Loucy (cell line): ENCODE measurements around the gene OIT3.

Experiments used
- H2AFZ ChIP-seq: fragments of 200-600 bp; sonication (generic); 2 replicates; pipeline ENCODE4 v1.6.0; 2016; ENCODE audit warnings: antibody characterized with exemption, mild to moderate bottlenecking, low read length, moderate library complexity
- H3F3A ChIP-seq: fragments of 200-600 bp; 2 replicates; pipeline ENCODE4 v1.6.0; 2016; ENCODE audit warnings: antibody characterized with exemption, low read depth, mild to moderate bottlenecking
- H3K27me3 ChIP-seq: fragments of 200-600 bp; sonication (generic); 2 replicates; pipeline ENCODE4 v1.6.1; 2014; ENCODE audit warnings: low read length, mild to moderate bottlenecking; ENCODE audit not compliant: insufficient read depth, poor library complexity, severe bottlenecking
- H3K36me3 ChIP-seq: fragments of 200-600 bp; sonication (generic); 2 replicates; pipeline ENCODE4 v1.6.1; 2016; ENCODE audit warnings: low read length; ENCODE audit not compliant: insufficient read depth
- H3K4me1 ChIP-seq: fragments of 200-600 bp; sonication (generic); 2 replicates; pipeline ENCODE4 v1.5.1; 2014; ENCODE audit warnings: low read length, mild to moderate bottlenecking; ENCODE audit not compliant: insufficient read depth, poor library complexity, severe bottlenecking
- H3K4me2 ChIP-seq: fragments of 200-600 bp; sonication (generic); 2 replicates; pipeline ENCODE4 v1.6.0; 2014; ENCODE audit warnings: antibody characterized with exemption, low read length, low read depth, mild to moderate bottlenecking; ENCODE audit not compliant: poor library complexity, severe bottlenecking
- H3K4me3 ChIP-seq: fragments of 200-600 bp; sonication (generic); 2 replicates; pipeline ENCODE4 v1.5.1; 2014; ENCODE audit warnings: low read length, mild to moderate bottlenecking, mixed read lengths; ENCODE audit not compliant: poor library complexity, severe bottlenecking
- H3K79me2 ChIP-seq: fragments of 200-600 bp; sonication (generic); 2 replicates; pipeline ENCODE4 v1.6.1; 2014; ENCODE audit warnings: low read length; ENCODE audit not compliant: insufficient read depth
- H3K9ac ChIP-seq: fragments of 200-600 bp; sonication (generic); 2 replicates; pipeline ENCODE4 v1.6.0; 2014; ENCODE audit warnings: mild to moderate bottlenecking, low read depth, low read length, moderate library complexity; ENCODE audit not compliant: poor library complexity, severe bottlenecking
- H3K9me2 ChIP-seq: fragments of 200-600 bp; sonication (generic); replicated peaks from 2 replicates; pipeline ENCODE4 v1.6.1; 2016; ENCODE audit warnings: low read depth, low read length, mixed read lengths
- H3K9me3 ChIP-seq: fragments of 200-600 bp; sonication (generic); 2 replicates; pipeline ENCODE4 v1.6.1; 2014; ENCODE audit warnings: mild to moderate bottlenecking, antibody characterized with exemption, low read length, low read depth; ENCODE audit not compliant: insufficient read depth
- H4K20me1 ChIP-seq: fragments of 200-600 bp; sonication (generic); 2 replicates; pipeline ENCODE4 v1.6.0; 2014; ENCODE audit warnings: antibody characterized with exemption, low read length, mild to moderate bottlenecking; ENCODE audit not compliant: insufficient read depth, poor library complexity, severe bottlenecking
- CTCF ChIP-seq: fragments of 200-600 bp; sonication (generic); conservative IDR thresholded peaks from 2 replicates; pipeline ENCODE4 v1.5.1; 2014; ENCODE audit warnings: mild to moderate bottlenecking, antibody characterized with exemption, low read length
- EZH2phosphoT487 ChIP-seq: fragments of 200-600 bp; IDR thresholded peaks from 2 replicates; pipeline ENCODE4 v1.6.1; 2018; ENCODE audit warnings: antibody characterized with exemption, mild to moderate bottlenecking, moderate library complexity, borderline replicate concordance

Gene OIT3

GRCh38 chr10:72855129-72855528 is 38.4 kb upstream of the OIT3 start:
- no peaks in the 10 kb centered on the region for H3K79me2 ChIP-seq
- H3K9me2 ChIP-seq = no peaks in the 10 kb centered on the region
- no peaks in the 10 kb centered on the region for H3K4me1 ChIP-seq

GRCh38 chr10:72855790-72856189 is 37.7 kb upstream of the OIT3 start:
- no peaks in the 10 kb centered on the region for H3K4me1 ChIP-seq
- peaks cover 6% of the 10 kb centered on the region; the same call in 1 of the 2 replicates for H3K36me3 ChIP-seq
- H3K27me3 ChIP-seq = no peaks in the 10 kb centered on the region
- H3K79me2 ChIP-seq = no peaks in the 10 kb centered on the region
- no peaks in the 10 kb centered on the region; the same call in 1 of the 2 replicates for H3K9me3 ChIP-seq
- no peaks in the 10 kb centered on the region for H3K9me2 ChIP-seq
- no peak overlapping the region for H3K4me3 ChIP-seq
- H2AFZ ChIP-seq = no peak overlapping the region
- H3K4me2 ChIP-seq = no peak overlapping the region
- no peaks in the 10 kb centered on the region for H4K20me1 ChIP-seq
- H3F3A ChIP-seq = no peaks in the 10 kb centered on the region
- TF ChIP-seq CTCF (no peak), EZH2phosphoT487 (no peak)
- H3K9ac ChIP-seq = no peak overlapping the region

More at GRCh38 chr10:72855129-72855528, 38.4 kb upstream of the OIT3 start:
- Histone ChIP-seq H3K9me3 (no peaks in the 10 kb centered on the region; the same call in 1 of the 2 replicates), H3K4me2 (no peak overlapping the region), H3K4me3 (no peak overlapping the region), H4K20me1 (no peaks in the 10 kb centered on the region), H3K36me3 (no peaks in the 10 kb centered on the region), H3K27me3 (no peaks in the 10 kb centered on the region), H3K9ac (no peak overlapping the region), H2AFZ (no peak overlapping the region), H3F3A (no peaks in the 10 kb centered on the region)
- TF ChIP-seq EZH2phosphoT487 (no peak), CTCF (no peak)

- H3K4me1 ChIP-seq = no peaks in the 10 kb centered on the region
- H3K36me3 ChIP-seq = peaks cover 9% of the 10 kb centered on the region; the same call in 1 of the 2 replicates
- no peaks in the 10 kb centered on the region for H3F3A ChIP-seq
- no peak overlapping the region for H3K9ac ChIP-seq
- H3K27me3 ChIP-seq = no peaks in the 10 kb centered on the region
- no peaks in the 10 kb centered on the region for H4K20me1 ChIP-seq
- H3K9me3 ChIP-seq = no peaks in the 10 kb centered on the region
- no peaks in the 10 kb centered on the region for H3K79me2 ChIP-seq
- H3K4me2 ChIP-seq = no peak overlapping the region
- TF ChIP-seq CTCF (no peak), EZH2phosphoT487 (no peak)
- H2AFZ ChIP-seq = no peak overlapping the region
- no peaks in the 10 kb centered on the region for H3K9me2 ChIP-seq
- H3K4me3 ChIP-seq = no peak overlapping the region
These were observed 35.5 kb upstream of the OIT3 start for GRCh38 chr10:72858067-72858466.
